Epithelial cell of prostate (primary cell): ENCODE results near the gene LRRK2.
A peak's percentile ranks its signal among the peaks of the same experiment; 100 is the strongest.
"Not testable (repeated sequence)": the region's sequence is repeated elsewhere in the genome, so short reads cannot be mapped to it uniquely, and the experiment has no call there.

ENCODE experiments used
- DNase-seq: peaks from one replicate; pipeline ENCODE4 v3.0.0-alpha.2; 2011; ENCODE audit warnings: low read depth, low spot score
- H3K27ac ChIP-seq: fragments of 450-650 bp; 2 replicates; pipeline ENCODE4 v1.5.1; 2017; ENCODE audit warnings: mild to moderate bottlenecking

Gene LRRK2

DNA sequence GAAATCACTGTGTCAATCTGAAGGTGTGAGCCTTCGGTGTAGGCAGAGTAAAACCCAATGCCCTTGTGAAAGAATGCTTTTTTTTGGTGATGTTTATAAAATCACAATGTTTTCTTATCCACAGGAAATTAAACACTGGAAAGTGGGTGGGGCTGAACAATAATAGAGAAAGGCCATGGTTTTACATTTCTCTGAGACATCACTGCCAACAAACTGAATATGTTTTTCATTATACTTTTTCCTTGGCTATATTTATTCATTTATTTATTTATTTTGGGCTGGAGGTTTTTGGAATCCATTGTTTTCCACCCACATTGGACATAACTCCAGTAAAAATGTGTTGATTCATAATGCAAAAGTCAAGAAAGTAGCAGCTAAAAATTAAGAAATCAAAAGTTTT is 16.9 kb downstream of the LRRK2 start:
- H3K27ac ChIP-seq = no peak overlapping the region
- DNase-seq = no peak

DNA sequence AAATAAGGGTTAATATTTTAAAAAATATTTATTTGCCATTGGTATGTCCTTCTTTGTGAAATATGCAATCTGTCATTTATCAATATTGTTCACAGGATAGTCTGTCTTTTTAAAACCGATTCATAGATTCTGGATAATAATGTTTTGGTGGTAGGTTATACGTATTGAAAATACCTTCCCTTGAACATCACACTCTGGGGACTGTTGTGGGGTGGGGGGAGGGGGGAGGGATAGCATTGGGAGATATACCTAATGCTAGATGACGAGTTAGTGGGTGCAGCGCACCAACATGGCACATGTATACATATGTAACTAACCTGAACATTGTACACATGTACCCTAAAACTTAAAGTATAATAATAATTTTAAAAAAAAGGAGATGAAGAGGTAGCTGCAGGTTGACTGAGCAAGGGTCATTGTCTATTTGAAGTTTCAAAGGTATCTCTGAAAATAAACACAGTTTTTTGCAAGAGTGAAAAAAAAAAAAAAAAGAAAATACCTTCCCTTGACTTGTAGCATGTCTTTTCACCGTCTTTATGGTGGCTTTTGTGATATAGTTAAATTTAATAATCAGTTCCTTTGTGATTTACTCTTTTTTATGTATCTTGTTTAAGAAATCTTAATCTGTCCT is 19.8 kb downstream of the LRRK2 start:
- H3K27ac ChIP-seq, DNase-seq: not testable (repeated sequence)

DNA sequence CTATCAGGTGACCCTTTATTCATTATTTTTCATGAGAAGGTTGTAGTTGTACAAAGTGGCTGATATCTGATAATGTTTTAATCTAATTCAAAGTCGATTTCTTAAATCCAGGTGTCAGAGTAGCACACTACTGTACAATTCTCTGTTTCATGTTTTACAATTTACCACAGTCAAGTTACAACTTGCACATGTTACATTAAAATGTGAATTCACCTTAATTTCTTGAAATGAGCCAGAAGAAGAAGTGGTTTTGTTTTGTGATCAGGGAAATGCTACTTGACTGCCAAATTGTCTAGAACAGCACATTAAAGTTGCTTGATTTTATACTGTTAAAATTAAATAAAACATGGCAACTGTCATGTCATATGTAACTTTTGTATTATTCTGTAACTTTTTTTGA is 23.2 kb downstream of the LRRK2 start:
- peak overlapping the region; percentile 35 for H3K27ac ChIP-seq
- no peak for DNase-seq

DNA sequence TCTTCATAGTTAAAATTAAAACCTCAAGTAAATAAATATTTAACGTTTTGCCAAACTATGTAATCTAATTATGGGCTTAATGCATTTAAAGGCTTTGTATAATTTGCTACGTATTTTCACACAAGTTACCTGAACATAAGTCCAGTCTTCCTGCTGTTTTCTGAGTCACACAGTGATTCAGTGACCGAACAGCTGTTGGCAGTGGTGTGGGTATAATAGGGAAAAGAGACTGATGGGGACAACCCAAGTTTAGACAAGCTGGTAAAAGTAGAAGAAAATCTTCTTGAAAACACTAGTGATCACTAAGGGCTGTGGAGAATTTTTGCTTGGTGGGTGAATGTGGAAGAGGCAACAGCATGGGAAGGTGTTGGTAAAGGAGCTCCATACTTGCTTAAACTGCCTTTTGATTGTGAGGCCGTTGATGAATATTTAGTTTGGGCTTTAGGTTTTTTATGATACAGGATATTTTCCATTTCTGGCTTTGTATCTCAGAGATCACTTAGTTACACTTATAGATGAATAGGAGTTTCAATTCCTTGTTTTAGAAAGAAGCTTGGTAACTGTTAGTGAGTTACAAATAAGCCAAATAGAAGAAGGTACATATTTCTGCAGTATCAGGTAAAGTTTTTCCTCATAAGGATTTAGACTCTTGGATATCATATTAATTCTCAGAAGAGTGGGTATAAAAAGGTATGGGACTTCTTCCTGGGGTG is 23.9 kb downstream of the LRRK2 start:
- peak overlapping the region; percentile 35 for H3K27ac ChIP-seq
- peak; percentile 39 for DNase-seq

DNA sequence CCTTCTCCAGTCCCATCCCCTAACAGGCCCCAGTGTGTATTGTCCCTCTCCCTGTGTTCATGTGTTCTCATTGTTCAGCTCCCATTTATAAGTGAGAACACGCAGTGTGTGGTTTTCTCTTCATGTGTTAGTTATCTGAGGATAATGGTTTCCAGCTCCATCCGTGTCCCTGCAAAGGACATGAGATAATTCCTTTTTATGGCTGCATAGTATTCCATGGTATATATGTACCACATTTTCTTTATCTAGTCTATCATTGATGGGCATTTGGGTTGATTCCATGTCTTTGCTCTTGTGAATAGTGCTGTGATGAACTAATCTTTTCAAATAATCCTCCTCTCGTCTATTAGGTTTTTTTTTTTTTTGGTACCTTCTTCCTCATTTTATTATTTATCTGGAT is 25.9 kb downstream of the LRRK2 start:
- H3K27ac ChIP-seq, DNase-seq: not testable (repeated sequence)

DNA sequence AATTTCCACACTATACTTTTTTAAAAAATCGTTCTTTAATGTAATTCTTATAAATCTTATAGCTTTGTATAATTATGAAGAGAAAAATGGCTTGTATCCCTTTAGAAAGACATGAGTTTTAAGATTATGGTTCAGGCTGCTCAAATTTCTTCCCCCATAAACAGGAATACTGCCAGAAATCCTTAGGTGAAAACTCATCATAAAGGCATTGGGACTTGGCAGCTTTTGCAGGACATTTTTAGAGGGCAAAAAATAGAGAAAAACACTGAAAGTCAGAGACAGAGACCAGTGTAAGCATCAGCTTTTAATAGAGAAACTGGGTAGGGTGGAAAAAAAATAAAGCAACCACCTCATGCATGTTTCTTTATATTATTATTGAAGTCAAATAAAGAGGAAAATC is 29.1 kb downstream of the LRRK2 start:
- DNase-seq = no peak
- no peak overlapping the region for H3K27ac ChIP-seq

DNA sequence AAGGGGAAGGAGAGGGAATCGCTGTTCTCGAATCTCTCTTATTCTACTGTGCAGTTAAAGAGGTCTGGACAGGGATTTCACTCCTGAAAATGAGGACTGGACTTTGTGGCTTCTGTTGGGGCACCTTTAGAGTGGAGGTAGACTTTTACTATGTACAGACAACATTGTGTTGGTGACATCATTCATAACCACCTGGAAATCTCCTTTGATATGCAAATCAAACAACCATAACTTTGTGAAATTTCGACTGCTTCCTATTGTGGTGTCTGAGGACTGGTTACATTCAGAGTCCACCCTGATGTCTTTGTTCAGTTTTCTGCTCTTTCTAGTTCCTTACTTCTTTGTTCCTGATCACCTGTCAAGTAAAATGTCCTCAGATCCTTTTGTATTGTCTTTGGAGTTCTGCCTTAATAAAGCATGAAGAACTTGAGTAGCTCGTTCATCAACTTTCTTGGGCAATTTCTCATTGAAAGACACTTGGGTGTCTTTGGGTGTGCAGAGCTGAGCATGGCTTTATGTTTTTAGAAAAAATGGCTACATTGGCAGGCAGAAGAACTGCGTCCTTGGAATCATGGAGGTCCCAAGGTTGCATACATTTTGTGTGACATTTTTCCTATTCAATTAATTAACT is 29.8 kb downstream of the LRRK2 start:
- DNase-seq = no peak
- H3K27ac ChIP-seq = no peak overlapping the region

DNA sequence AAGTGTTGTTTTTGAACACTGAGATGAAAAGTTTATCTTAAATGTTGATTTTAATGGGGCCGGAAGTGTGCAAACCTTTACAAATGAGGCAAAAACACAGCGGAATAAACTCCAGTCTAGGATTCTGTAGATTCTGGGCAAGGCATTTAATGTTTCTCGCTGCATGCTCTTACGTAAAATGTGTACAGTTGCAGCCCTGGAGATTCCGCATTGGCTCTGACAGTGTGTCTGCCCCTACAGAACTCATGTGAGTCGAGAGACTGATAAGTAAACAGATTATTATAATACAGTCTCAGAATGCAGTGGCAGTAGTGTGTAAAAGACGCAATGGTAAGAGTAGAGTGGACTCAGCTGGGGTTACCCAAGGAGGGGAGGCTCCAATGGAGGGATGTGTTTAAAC is 33.6 kb downstream of the LRRK2 start:
- DNase-seq = no peak

DNA sequence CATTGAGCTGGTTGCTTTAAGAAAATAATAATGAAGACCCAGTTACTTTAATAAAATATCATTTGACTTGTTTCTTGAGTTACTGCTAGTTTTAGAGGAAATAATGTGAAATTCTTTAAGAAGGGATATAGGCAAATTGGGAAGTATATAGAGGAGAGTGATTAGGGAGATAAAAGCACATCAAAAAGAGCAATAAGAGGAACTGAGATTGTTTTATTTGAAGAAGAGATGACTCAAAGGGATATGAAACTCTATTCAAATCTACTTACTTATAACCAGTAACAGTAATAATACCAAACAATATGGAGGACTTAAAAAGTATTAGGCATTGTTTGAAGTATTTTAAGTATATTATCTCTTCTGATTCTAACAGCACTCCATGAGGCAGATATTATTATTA is 37.1 kb downstream of the LRRK2 start:
- no peak for DNase-seq
- H3K27ac ChIP-seq = no peak overlapping the region

More for the DNA sequence above, 33.6 kb downstream of the LRRK2 start:
- no peak overlapping the region for H3K27ac ChIP-seq

DNA sequence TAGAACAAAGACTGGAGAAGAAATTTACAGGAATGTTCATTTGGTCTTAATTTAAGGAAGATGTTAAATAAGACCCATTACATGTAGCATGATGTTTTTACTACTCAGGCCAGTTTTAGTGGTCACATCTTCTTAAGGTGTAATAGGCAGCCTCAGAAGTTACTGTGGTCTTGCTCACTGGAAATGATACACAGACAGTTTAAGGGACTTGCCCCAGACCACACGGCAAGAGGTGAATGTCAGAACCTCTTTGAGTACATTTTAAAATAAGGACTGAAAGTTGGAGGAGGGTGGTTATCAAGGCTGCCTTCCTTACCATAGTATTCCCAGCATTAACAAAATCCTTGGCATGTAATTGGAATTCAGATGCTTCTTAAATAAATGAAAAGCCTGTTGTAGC is 37.9 kb downstream of the LRRK2 start:
- DNase-seq = no peak
- no peak overlapping the region for H3K27ac ChIP-seq

DNA sequence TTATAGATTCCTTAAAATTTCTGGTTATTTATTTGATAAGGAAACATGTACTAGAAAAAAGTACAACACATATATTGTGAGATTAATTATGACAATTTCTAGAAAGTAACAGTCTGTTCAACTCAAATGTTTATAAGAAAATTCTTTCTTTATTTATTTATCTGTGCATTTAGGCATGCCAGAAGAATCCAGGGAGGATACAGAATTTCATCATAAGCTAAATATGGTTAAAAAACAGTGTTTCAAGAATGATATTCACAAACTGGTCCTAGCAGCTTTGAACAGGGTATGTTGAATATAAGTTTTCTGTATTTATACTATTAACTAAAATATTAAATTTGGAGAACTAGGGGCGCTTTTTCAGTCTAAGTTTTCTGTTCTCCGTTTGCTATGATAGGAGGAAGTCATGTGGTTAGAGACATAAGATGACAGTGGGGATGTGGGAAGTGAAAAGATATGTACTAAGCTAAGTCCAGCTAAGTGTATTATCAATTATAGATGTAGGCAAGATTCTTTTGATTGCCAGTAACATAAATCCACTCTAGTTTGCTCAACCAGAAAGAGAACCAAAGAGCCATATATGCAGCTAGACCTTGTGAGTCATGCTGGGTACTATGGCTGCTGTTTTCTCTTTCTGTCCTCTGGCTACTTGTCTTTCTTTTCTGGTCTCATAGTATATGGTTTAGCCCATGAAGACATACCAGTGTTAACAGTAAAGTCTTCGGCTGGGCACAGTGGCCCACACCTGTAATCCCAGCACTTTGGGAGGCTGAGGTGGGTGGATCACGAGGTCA is 39.0 kb downstream of the LRRK2 start:
- H3K27ac ChIP-seq = no peak overlapping the region
- no peak for DNase-seq

DNA sequence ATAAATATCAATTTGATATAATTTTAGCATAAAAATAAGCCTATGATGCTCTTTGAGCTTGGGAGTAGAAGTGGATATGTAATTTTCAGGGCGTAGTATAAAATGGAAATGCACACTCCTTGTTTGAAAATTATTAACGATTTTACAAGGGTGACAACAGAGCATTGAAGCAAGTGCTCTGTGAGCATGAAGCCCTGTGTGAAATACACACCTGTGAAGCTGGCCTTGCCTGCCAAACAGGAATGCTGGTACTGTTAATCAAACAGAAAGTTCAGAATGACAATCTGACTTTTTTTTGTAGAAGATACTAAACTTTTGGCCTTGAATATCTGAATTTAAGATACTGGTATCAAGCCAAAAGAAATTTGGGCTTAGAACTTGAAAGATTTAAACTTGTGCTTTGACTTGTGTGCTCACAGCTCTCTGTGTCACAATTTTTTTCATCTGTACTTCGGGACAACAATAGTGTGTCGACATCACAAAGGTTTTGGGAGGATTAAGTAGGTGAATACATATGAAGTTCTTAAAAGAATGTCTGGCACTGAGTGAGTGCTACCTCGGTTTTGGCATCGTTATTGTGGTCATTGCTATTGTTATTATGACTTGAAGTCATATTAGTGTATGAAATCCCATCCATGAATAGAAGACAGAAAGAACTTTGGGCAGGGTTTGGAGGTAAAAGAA is 47.3 kb downstream of the LRRK2 start:
- H3K27ac ChIP-seq = no peak overlapping the region
- no peak for DNase-seq

DNA sequence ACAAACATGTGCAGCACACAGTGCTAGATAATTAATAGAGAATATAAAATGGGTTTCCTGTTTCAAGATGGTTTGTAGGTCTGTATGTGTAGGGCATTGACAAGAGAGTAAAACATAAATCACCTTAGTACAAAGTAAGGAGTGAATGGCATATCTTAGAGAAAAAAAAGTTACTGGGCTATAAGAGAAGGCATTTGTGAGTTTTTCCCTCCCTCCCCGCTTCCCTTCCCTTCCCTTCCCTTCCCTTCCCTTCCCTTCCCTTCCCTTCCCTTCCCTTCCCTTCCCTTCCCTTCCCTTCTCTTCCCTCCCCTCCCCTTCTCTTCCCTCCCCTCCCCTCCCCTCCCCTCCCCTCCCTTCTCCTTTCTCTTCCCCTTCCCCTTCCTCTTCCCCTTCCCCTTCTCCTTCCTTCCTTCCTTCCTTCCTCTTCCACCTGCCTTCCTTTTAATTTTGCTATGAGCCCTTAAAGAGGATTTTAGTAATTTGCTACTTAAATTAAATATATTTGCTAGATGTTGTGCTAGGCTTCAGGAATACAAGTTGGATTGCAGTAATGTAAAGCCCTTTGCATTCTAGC is 57.1 kb downstream of the LRRK2 start:
- DNase-seq = no peak
- H3K27ac ChIP-seq = no peak overlapping the region

DNA sequence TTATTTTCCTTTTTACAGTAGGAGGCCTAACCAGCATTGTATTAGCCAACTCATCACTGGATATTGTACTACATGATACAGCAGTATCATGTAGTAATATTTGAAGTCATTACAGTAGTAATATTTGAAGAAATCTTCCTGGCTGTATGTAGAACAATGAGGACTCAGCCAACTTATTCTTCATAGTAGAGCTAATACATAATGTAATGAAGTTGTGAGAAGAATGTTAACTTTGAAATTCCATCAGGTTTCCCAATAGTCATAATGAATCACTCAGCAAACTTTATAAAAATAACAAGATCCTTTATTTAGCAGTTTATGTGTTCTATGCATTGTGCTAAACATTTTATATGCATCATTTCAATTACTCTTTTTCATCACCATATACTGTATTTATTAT is 61.8 kb downstream of the LRRK2 start:
- H3K27ac ChIP-seq = no peak overlapping the region
- DNase-seq = no peak

DNA sequence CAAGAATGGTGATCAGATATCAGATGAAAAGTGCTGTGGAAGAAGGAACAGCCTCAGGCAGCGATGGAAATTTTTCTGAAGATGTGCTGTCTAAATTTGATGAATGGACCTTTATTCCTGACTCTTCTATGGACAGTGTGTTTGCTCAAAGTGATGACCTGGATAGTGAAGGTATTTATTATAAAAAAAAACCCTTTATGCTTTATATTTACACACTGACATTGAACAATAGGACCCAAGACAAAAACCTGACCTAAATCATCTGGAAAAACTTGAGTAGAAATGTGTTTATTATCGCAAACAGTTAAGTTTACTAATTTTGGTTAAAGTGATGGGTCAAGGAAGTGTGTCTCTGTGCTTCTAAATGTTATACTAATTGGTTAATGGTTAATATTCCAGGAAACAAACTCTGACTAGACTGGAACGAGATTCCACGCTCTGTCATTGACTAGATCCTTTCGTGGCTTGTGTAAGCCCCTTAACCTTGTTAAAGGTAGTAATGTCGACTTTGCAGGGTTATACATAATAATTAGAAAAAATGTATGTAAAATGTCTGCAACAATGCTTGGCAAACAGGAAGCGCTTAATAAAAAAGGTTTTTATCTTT is 62.7 kb downstream of the LRRK2 start:
- DNase-seq = no peak
- no peak overlapping the region for H3K27ac ChIP-seq

DNA sequence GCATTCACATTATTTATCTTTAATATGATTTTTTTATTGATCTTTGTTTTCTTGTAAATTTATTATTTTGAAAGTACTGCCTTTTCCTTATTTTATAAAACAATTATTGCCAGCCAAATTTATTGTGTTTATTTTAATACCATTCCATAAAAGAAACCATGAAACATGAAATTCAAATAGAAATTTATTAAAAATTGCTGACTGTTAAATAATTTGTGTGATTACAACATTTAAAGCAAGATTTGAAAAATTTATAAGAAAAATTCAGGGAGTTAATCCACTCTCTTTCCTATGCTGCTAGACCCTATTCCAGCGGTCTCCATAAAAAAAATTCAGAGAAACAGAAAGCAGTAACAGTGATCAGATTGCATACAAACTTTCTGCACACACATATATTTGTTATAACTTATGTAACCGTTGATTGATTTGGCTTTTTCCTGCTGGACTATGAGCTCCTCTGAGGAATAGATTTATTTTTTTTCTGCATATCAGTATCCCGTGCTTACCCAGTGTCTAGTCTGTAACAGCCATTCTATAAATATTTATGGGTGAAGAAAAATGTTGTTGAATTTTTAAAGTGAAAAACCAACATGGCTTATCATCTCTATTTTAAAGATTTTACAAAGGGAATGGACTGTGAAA is 68.1 kb downstream of the LRRK2 start:
- H3K27ac ChIP-seq = no peak overlapping the region
- no peak for DNase-seq

DNA sequence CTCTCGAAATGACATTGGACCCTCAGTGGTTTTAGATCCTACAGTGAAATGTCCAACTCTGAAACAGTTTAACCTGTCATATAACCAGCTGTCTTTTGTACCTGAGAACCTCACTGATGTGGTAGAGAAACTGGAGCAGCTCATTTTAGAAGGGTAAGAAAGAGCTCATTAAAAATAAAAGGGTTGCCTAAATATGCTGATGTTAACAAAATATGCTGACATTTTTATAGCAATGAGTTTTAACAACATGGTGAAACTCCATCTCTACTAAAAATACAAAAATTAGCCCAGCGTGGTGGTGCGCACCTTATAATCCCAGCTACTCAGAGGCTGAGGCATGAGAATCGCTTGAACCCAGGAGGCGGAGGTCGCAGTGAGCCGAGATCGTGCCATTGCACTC is 73.5 kb downstream of the LRRK2 start:
- no peak for DNase-seq
- no peak overlapping the region for H3K27ac ChIP-seq

DNA sequence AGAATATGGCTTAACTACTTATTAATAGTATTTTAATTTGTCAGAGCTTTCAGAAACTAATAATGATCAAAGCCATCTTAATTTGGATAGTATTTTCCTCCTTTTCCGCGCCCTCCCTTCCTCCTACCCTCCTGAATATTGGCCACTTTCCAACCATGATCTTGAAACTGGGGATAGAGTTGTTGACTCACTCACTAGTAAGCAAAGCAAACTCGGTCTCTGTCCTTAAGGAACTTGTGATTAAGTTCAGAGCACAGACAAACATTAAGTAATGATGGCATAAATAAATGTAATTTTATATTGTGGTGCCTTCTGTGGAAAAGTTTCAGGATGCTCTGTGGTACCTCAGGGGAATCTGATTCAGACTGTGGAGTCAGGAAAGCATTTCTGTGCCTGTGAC is 75.7 kb downstream of the LRRK2 start:
- H3K27ac ChIP-seq = no peak overlapping the region
- no peak for DNase-seq

DNA sequence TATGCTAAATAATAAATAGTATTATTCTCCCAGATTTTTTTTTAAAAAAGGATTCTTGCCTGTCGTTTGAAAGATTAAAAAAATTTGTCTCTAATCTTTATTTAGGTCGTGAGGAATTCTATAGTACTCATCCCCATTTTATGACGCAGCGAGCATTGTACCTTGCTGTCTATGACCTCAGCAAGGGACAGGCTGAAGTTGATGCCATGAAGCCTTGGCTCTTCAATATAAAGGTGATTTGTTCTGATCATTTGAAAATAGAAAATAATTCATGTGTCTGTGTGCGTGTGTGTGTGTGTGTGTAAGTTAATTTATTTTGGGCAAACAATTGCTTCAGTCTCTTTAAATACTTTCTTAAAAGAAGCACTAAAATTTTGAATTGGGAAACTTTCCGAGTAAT is 84.2 kb downstream of the LRRK2 start:
- DNase-seq = no peak
- H3K27ac ChIP-seq = no peak overlapping the region
